A673 (cell line): ENCODE results near the gene SIK3. TPM values are rescaled to one million over a fixed set of nuclear protein-coding genes. Genes with fewer than 3 reads are reported as not detected.

Experiments
- BruUV-seq: library from RNA; stranded (reverse); fragments of 400-500 nt; replicated peaks from 2 replicates; lab custom pipeline; 2021; lab: Mats Ljungman, UMichigan
- CTCF ChIA-PET: fragments of 300-600 bp; sonication (Branson Sonifier 250); formaldehyde crosslinking; loops from one replicate; lab custom pipeline; 2022; ENCODE audit warnings: antibody characterized with exemption; lab: Charles Lee
- POLR2A ChIA-PET: fragments of 300-600 bp; sonication (Branson Sonifier 250); formaldehyde crosslinking; loops from one replicate; lab custom pipeline; 2022; ENCODE audit warnings: antibody characterized with exemption; ENCODE audit not compliant: low non-redundant PET; lab: Charles Lee
- DNase-seq: peaks from one replicate; pipeline ENCODE4 v3.0.0-alpha.2; 2015; ENCODE audit warnings: low spot score
- H3K27ac ChIP-seq: fragments of 200-600 bp; sonication (generic); 2 replicates; pipeline ENCODE4 v1.5.1; 2016; ENCODE audit warnings: mixed run types, low read depth, mild to moderate bottlenecking, mixed read lengths, antibody characterized with exemption, low read length; ENCODE audit not compliant: poor library complexity, severe bottlenecking
- H3K27me3 ChIP-seq: fragments of 200-600 bp; sonication (generic); replicated peaks from 2 replicates; pipeline ENCODE4 v1.6.1; 2017; ENCODE audit warnings: mixed run types, low read depth, mild to moderate bottlenecking, mixed read lengths, antibody characterized with exemption, low read length; ENCODE audit not compliant: insufficient read depth, poor library complexity
- H3K36me3 ChIP-seq: fragments of 200-600 bp; sonication (generic); 2 replicates; pipeline ENCODE4 v1.6.1; 2016; ENCODE audit warnings: mixed run types, mild to moderate bottlenecking, mixed read lengths, antibody characterized with exemption, low read length; ENCODE audit not compliant: insufficient read depth, poor library complexity, severe bottlenecking
- H3K4me1 ChIP-seq: fragments of 200-600 bp; sonication (generic); 2 replicates; pipeline ENCODE4 v1.6.1; 2017; ENCODE audit warnings: mixed run types, mild to moderate bottlenecking, mixed read lengths, antibody characterized with exemption, low read length; ENCODE audit not compliant: insufficient read depth, poor library complexity, severe bottlenecking
- H3K4me3 ChIP-seq: fragments of 200-600 bp; sonication (generic); 2 replicates; pipeline ENCODE4 v1.5.1; 2016; ENCODE audit warnings: low read depth, mixed run types, mild to moderate bottlenecking, mixed read lengths, low read length; ENCODE audit not compliant: poor library complexity, severe bottlenecking
- H3K9me3 ChIP-seq: fragments of 200-600 bp; sonication (generic); 2 replicates; pipeline ENCODE4 v1.6.1; 2016; ENCODE audit warnings: mixed run types, low read depth, mild to moderate bottlenecking, mixed read lengths, antibody characterized with exemption, low read length; ENCODE audit not compliant: poor library complexity, severe bottlenecking
- EZH2 ChIP-seq: fragments of 200-600 bp; sonication (generic); IDR thresholded peaks from 2 replicates; pipeline ENCODE4 v1.6.1; 2017; ENCODE audit warnings: borderline replicate concordance, low read depth, mild to moderate bottlenecking, mixed read lengths, antibody characterized with exemption, low read length; ENCODE audit not compliant: poor library complexity, severe bottlenecking
- intact Hi-C: fragments of 100-400 bp; cut with micrococcal nuclease; formaldehyde crosslinking; loops from one replicate; pipeline ENCODE4 v1.10.0; 2022; ENCODE audit not compliant: unreplicated experiment
- total RNA-seq: library from RNA; stranded (reverse); gene quantifications from 2 replicates; pipeline ENCODE4 v1.2.3, GENCODE V29; 2021
- TF ChIP-seq, protein P1 (sequence below): fragments of 300-800, 200-600 bp; sonication (generic); conservative IDR thresholded peaks from 2 replicates; pipeline ENCODE4 v1.5.1; 2017; ENCODE audit warnings: low read depth, mild to moderate bottlenecking, antibody characterized with exemption, low read length, moderate library complexity, mixed read lengths

SIK3 gene
- total RNA-seq, 1 experiment from 2014 or later = 81.7 TPM

- H3K36me3 ChIP-seq = peaks cover 61% of the 10 kb centered on the region
- TF ChIP-seq EZH2 = no peak
- TF ChIP-seq, protein P1, sequence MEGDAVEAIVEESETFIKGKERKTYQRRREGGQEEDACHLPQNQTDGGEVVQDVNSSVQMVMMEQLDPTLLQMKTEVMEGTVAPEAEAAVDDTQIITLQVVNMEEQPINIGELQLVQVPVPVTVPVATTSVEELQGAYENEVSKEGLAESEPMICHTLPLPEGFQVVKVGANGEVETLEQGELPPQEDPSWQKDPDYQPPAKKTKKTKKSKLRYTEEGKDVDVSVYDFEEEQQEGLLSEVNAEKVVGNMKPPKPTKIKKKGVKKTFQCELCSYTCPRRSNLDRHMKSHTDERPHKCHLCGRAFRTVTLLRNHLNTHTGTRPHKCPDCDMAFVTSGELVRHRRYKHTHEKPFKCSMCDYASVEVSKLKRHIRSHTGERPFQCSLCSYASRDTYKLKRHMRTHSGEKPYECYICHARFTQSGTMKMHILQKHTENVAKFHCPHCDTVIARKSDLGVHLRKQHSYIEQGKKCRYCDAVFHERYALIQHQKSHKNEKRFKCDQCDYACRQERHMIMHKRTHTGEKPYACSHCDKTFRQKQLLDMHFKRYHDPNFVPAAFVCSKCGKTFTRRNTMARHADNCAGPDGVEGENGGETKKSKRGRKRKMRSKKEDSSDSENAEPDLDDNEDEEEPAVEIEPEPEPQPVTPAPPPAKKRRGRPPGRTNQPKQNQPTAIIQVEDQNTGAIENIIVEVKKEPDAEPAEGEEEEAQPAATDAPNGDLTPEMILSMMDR = no peak
- H3K4me1 ChIP-seq = peaks cover 7% of the 10 kb centered on the region
- no peak for DNase-seq
- H3K9me3 ChIP-seq = no peaks in the 10 kb centered on the region
- no peak overlapping the region for H3K4me3 ChIP-seq
- ChIA-PET CTCF (no interaction called here), POLR2A (no interaction called here)
- intact Hi-C loops = no loop called here
- no peaks in the 10 kb centered on the region for H3K27me3 ChIP-seq
- no peak overlapping the region for H3K27ac ChIP-seq
- no TSS peak for BruUV-seq
Measured at GRCh38 chr11:116870054-116870453, 228.2 kb downstream of the SIK3 start.

DNA sequence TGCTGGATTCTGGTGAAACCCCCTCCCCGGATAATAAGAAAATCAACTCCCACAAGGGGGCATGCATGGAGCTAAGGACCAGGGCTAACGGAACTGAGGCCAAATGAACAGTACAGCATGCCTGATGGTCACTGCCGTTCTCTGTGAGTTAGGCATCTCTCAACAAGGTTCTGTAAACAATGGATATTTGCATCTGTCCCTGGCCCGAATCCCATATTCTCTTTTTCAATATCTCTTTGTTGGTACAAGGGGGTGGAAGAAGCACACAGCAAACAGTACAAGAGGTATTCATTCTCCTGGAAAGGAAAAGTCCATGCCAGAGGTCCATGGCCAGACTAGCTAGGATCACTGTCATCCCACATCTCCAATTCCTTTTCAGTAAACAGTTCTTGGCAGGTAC lies 228.6 kb downstream of the SIK3 start:
- H3K36me3 ChIP-seq = peaks cover 61% of the 10 kb centered on the region
- TF ChIP-seq, protein P1 = no peak
- no peak for TF ChIP-seq EZH2
- peaks cover 7% of the 10 kb centered on the region for H3K4me1 ChIP-seq
- H3K4me3 ChIP-seq = no peak overlapping the region
- no peak for DNase-seq
- H3K9me3 ChIP-seq = no peaks in the 10 kb centered on the region
- no peaks in the 10 kb centered on the region for H3K27me3 ChIP-seq
- BruUV-seq = no TSS peak
- no peak overlapping the region for H3K27ac ChIP-seq
- intact Hi-C loops = no loop called here
- CTCF ChIA-PET = no interaction called here
- POLR2A ChIA-PET = no interaction called here

DNA sequence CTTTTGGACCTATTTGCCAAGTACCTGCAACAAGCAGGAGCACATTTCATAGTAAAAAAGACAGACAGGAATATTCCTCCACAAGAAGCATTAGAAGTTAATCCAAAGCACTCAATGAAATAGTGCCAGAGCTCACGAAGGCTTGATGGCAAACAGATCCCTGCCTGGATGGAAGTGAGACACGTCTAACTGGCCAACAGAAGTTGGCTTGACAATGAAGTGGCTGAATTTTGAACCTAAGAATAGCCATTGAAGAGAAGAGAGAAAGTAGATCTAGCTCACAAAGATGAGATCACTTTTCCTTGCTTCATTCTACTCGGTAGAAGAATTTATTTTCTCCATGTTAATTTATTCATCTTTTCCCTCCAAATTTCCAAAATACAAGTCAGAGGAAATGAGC lies 230.2 kb downstream of the SIK3 start:
- no peak for DNase-seq
- CTCF ChIA-PET = no interaction called here
- Histone ChIP-seq H3K36me3 (peaks cover 61% of the 10 kb centered on the region), H3K27ac (no peak overlapping the region), H3K4me1 (peaks cover 7% of the 10 kb centered on the region), H3K9me3 (no peaks in the 10 kb centered on the region), H3K27me3 (no peaks in the 10 kb centered on the region), H3K4me3 (no peak overlapping the region)
- intact Hi-C loops = no loop called here
- BruUV-seq = no TSS peak
- TF ChIP-seq, protein P1 = no peak
- TF ChIP-seq EZH2 = no peak
- POLR2A ChIA-PET = no interaction called here
